A204.1 (cell line): ENCODE measurements around the gene AP1G2.
"Not testable (repeated sequence)": the region's sequence is repeated elsewhere in the genome, so short reads cannot be mapped to it uniquely, and the experiment has no call there.

Source experiments
- FAIRE-seq: peaks from 2 replicates; lab custom pipeline; 2012; peaks lifted over from hg19 to GRCh38; lab: Jason Lieb, UNC

AP1G2 gene

GRCh38 chr14:23594191-23594590 is 26.6 kb upstream of the AP1G2 start:
- not testable (repeated sequence) for FAIRE-seq

- no peak for FAIRE-seq
Measured at GRCh38 chr14:23590198-23590597, 22.6 kb upstream of the AP1G2 start.

GRCh38 chr14:23589606-23590005 is 22.0 kb upstream of the AP1G2 start:
- no peak for FAIRE-seq

GRCh38 chr14:23588884-23589598 is 21.4 kb upstream of the AP1G2 start:
- FAIRE-seq: no peak

- not testable (repeated sequence) for FAIRE-seq
Measured at GRCh38 chr14:23584527-23585203, 17.1 kb upstream of the AP1G2 start.

GRCh38 chr14:23583761-23584526 is 16.4 kb upstream of the AP1G2 start:
- not testable (repeated sequence) for FAIRE-seq

GRCh38 chr14:23582906-23583760 is 15.5 kb upstream of the AP1G2 start:
- FAIRE-seq: no peak

GRCh38 chr14:23580948-23581281 is 13.3 kb upstream of the AP1G2 start:
- FAIRE-seq: no peak

- no peak for FAIRE-seq
Measured at GRCh38 chr14:23580152-23580926, 12.7 kb upstream of the AP1G2 start.

- FAIRE-seq: no peak
Measured at GRCh38 chr14:23579739-23580138, 12.1 kb upstream of the AP1G2 start.

- FAIRE-seq: no peak
Measured at GRCh38 chr14:23579311-23579630, 11.7 kb upstream of the AP1G2 start.

- no peak for FAIRE-seq
Measured at GRCh38 chr14:23578560-23579310, 11.1 kb upstream of the AP1G2 start, which contains the start of gene JPH4. TSS of gene JPH4 (minus strand) at chr14:23578790. CDS start at chr14:23577453, 1,337 bp downstream.

GRCh38 chr14:23577710-23578392 is 10.3 kb upstream of the AP1G2 start:
- no peak for FAIRE-seq

GRCh38 chr14:23577004-23577681 is 9.6 kb upstream of the AP1G2 start:
- FAIRE-seq: no peak

- no peak for FAIRE-seq
Measured at GRCh38 chr14:23573384-23574015, 5.9 kb upstream of the AP1G2 start.

- FAIRE-seq: no peak
Measured at GRCh38 chr14:23572836-23573235, 5.2 kb upstream of the AP1G2 start.

GRCh38 chr14:23572524-23572828 is 4.9 kb upstream of the AP1G2 start:
- no peak for FAIRE-seq

- FAIRE-seq: no peak
Measured at GRCh38 chr14:23571701-23572523, 4.3 kb upstream of the AP1G2 start.
